Measurements from ENCODE around the gene GJB6.
A peak's percentile ranks its signal among the peaks of the same experiment; 100 is the strongest.

Gene GJB6

DNA sequence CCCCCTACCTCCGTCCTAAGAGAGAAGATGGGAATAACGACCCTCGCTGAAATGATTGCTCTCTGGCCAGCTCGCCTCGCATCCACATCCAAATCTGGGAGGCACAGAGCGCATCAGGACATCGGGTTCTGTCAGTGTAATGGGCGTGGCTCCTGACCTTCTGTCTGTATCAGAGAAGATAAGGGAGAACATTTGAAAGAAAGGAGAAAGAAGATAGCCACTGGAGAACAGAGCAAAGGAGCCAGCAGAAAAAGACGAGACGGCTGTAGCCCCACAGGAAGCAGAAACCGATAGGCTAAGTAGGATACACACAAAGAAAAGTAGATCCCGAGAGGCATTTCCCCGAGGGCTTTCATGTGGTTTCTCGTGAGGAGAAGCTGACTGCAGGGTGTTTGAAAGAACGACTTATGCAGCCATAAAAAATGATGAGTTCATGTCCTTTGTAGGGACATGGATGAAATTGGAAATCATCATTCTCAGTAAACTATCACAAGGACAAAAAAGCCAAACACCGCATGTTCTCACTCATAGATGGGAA, 25.4 kb downstream of the GJB6 start:
- H3K4me3 ChIP-seq (replicated peaks in 1 of 2; ENCODE audit: low read depth in 2 of 2, low read length in 2 of 2), result no peak overlapping the region
- DNase-seq (ENCODE audit: low read depth in 2 of 2), result no peak
- TF ChIP-seq, protein P1, sequence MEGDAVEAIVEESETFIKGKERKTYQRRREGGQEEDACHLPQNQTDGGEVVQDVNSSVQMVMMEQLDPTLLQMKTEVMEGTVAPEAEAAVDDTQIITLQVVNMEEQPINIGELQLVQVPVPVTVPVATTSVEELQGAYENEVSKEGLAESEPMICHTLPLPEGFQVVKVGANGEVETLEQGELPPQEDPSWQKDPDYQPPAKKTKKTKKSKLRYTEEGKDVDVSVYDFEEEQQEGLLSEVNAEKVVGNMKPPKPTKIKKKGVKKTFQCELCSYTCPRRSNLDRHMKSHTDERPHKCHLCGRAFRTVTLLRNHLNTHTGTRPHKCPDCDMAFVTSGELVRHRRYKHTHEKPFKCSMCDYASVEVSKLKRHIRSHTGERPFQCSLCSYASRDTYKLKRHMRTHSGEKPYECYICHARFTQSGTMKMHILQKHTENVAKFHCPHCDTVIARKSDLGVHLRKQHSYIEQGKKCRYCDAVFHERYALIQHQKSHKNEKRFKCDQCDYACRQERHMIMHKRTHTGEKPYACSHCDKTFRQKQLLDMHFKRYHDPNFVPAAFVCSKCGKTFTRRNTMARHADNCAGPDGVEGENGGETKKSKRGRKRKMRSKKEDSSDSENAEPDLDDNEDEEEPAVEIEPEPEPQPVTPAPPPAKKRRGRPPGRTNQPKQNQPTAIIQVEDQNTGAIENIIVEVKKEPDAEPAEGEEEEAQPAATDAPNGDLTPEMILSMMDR (IDR thresholded peaks at IDR 0.05; ENCODE audit: low read depth, low read length), result no peak

- TF ChIP-seq, protein P1 (IDR thresholded peaks at IDR 0.05; ENCODE audit: low read depth, low read length), result no peak
- DNase-seq (ENCODE audit: low read depth in 2 of 2), result no peak
Measured at GRCh38 chr13:20206065-20206697, 25.9 kb downstream of the GJB6 start.

GRCh38 chr13:20198781-20199180, 33.3 kb downstream of the GJB6 start:
- TF ChIP-seq, protein P1 (IDR thresholded peaks at IDR 0.05; ENCODE audit: low read depth, low read length), result no peak
- no peak for DNase-seq (ENCODE audit: low read depth in 2 of 2)
- no peak overlapping the region for H3K4me3 ChIP-seq (replicated peaks in 1 of 2; ENCODE audit: low read depth in 2 of 2, low read length in 2 of 2)

More at GRCh38 chr13:20206065-20206697, 25.9 kb downstream of the GJB6 start:
- H3K4me3 ChIP-seq (replicated peaks in 1 of 2; ENCODE audit: low read depth in 2 of 2, low read length in 2 of 2), result no peak overlapping the region

- TF ChIP-seq, protein P1 (IDR thresholded peaks at IDR 0.05; ENCODE audit: low read depth, low read length), result peak; percentile 75
- H3K4me3 ChIP-seq (replicated peaks in 1 of 2; ENCODE audit: low read depth in 2 of 2, low read length in 2 of 2), result no peak overlapping the region
- peak; percentile 63 to 71 for DNase-seq (ENCODE audit: low read depth in 2 of 2)
Measured at GRCh38 chr13:20197361-20197834, 34.7 kb downstream of the GJB6 start.

- no peak overlapping the region for H3K4me3 ChIP-seq (replicated peaks in 1 of 2; ENCODE audit: low read depth in 2 of 2, low read length in 2 of 2)
- TF ChIP-seq, protein P1 (IDR thresholded peaks at IDR 0.05; ENCODE audit: low read depth, low read length), result no peak
- DNase-seq (ENCODE audit: low read depth in 2 of 2), result no peak
Measured at GRCh38 chr13:20195801-20196200, 36.3 kb downstream of the GJB6 start.

DNA sequence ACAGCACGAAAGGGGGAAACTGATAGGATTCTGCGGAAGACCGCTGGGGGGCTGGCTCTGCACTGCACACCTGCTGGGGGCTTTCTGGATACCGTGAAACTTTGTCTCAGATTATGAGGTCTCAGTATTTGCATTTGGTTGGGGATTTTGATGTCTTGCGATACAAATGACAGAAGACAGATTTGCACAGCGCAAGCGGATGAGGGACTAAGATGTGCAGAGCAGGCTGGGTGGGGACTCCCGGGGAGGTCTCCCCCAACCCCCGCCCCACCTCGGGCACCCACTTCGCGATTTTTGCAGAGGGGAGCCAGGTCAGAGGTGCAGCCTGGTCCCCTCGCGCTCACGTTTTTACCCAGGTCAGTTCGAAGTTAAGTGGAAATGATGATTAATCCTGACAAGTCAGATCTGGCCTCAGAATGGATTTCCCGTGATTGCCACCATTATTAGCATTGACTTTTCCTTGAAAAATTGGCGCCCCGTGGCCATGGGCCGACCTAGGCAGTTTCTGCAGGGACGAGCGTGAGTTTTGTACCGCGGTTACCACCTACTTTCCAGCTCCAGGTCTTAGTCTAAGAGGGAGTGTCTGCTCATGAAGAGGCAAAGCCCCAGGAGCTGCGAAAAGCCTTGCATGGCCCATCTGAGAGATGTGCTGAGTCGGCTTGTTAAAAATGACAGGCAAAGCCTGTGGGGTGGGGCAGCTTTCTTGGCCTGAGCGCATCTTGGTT, 38.0 kb downstream of the GJB6 start:
- DNase-seq (ENCODE audit: low read depth in 2 of 2), result no peak
- TF ChIP-seq, protein P1 (IDR thresholded peaks at IDR 0.05; ENCODE audit: low read depth, low read length), result no peak
- no peak overlapping the region for H3K4me3 ChIP-seq (replicated peaks in 1 of 2; ENCODE audit: low read depth in 2 of 2, low read length in 2 of 2)
